K562 (cell line): ENCODE measurements around the gene SRF. TPM values are rescaled to one million over a fixed set of nuclear protein-coding genes. Genes with fewer than 3 reads are reported as not detected.

Experiments
- BRD4 ChIP-seq: fragments of 200-600 bp; sonication (generic); IDR thresholded peaks from 2 replicates; pipeline ENCODE4 v1.6.1; 2017; ENCODE audit warnings: inconsistent platforms
- CAMTA2 ChIP-seq: fragments of 250-450 bp; sonication (Bioruptor Pico); conservative IDR thresholded peaks from 2 replicates; pipeline ENCODE4 v1.5.1; 2022
- ERF ChIP-seq: fragments of 450-650 bp; formaldehyde crosslinking; IDR thresholded peaks from 2 replicates; pipeline ENCODE4 v1.4.0; 2020; ENCODE audit warnings: mild to moderate bottlenecking, mixed read lengths
- FOXK1 ChIP-seq: sonication (generic); formaldehyde crosslinking; IDR thresholded peaks from 2 replicates; pipeline ENCODE4 v1.8.0; 2022; ENCODE audit warnings: missing genetic modification reagents, mild to moderate bottlenecking, borderline replicate concordance
- HMGN3 ChIP-seq: IDR thresholded peaks from 2 replicates; pipeline ENCODE4 v1.6.1; 2011; ENCODE audit warnings: borderline replicate concordance, low read depth, mild to moderate bottlenecking, mixed read lengths, low read length; ENCODE audit not compliant: insufficient read length; ENCODE audit errors: extremely low read depth
- MAZ ChIP-seq, 2 experiments: fragments of 450-650 bp in 1 of 2; sonication (generic) in 1 of 2; formaldehyde crosslinking; IDR thresholded peaks in 1 of 2; conservative IDR thresholded peaks in 1 of 2; 2 replicates each; pipeline versions ENCODE4 v1.4.0 to v1.5.0; 2020; ENCODE audit warnings: mild to moderate bottlenecking in 1 of 2, missing genetic modification reagents in 1 of 2
- MXI1 ChIP-seq: IDR thresholded peaks from 2 replicates; pipeline ENCODE4 v1.6.1; 2011; ENCODE audit warnings: low read depth, mild to moderate bottlenecking, improper control_type of control experiment, low read length
- NR2C2 ChIP-seq, 2 experiments: fragments of 200-800 bp in 1 of 2; sonication (Bioruptor generic) in 1 of 2; sonication (generic) in 1 of 2; formaldehyde crosslinking in 1 of 2; IDR thresholded peaks; 2 replicates each; pipeline versions ENCODE4 v1.6.1 to v1.8.0; 2016 to 2022; ENCODE audit warnings: mild to moderate bottlenecking in 1 of 2, missing compliant biosample characterization in 1 of 2, missing genetic modification characterization in 1 of 2, missing genetic modification reagents in 1 of 2
- PCBP1 ChIP-seq: fragments of 200-400 bp; formaldehyde crosslinking; IDR thresholded peaks from 2 replicates; pipeline ENCODE4 v1.6.1; 2018; ENCODE audit warnings: mild to moderate bottlenecking, low read depth, low read length; ENCODE audit not compliant: poor library complexity, severe bottlenecking
- PHB2 ChIP-seq: fragments of 450-650 bp; IDR thresholded peaks from 2 replicates; pipeline ENCODE4 v1.6.1; 2017; ENCODE audit warnings: low read depth
- PHF8 ChIP-seq: fragments of 200-600 bp; sonication (generic); IDR thresholded peaks from 2 replicates; pipeline ENCODE4 v1.6.1; 2012; ENCODE audit warnings: mixed run types, mild to moderate bottlenecking, inconsistent platforms, low read length, moderate library complexity, borderline replicate concordance
- ZKSCAN3 ChIP-seq: fragments of 250-450 bp; sonication (Bioruptor Pico); IDR thresholded peaks from 2 replicates; pipeline ENCODE4 v1.4.0; 2020
- ZNF212 ChIP-seq: fragments of 450-650 bp; formaldehyde crosslinking; IDR thresholded peaks from 2 replicates; pipeline ENCODE4 v1.4.0; 2020; ENCODE audit warnings: mild to moderate bottlenecking
- ZNF224 ChIP-seq: sonication (generic); formaldehyde crosslinking; IDR thresholded peaks from 2 replicates; pipeline ENCODE4 v1.8.0; 2022; ENCODE audit warnings: mild to moderate bottlenecking, missing genetic modification reagents
- ZNF253 ChIP-seq: fragments of 250-450 bp; sonication (Bioruptor Pico); conservative IDR thresholded peaks from 2 replicates; pipeline ENCODE4 v1.6.1; 2021; ENCODE audit warnings: mild to moderate bottlenecking
- ZNF561 ChIP-seq: fragments of 450-650 bp; formaldehyde crosslinking; conservative IDR thresholded peaks from 2 replicates; pipeline ENCODE4 v1.4.0; 2020; ENCODE audit warnings: mild to moderate bottlenecking, moderate library complexity
- ZNF584 ChIP-seq: fragments of 200-800 bp; sonication (Bioruptor generic); IDR thresholded peaks from 2 replicates; pipeline ENCODE4 v1.6.1; 2016; ENCODE audit warnings: low read depth, mild to moderate bottlenecking, missing genetic modification characterization, missing compliant biosample characterization
- polyA plus RNA-seq, 8 experiments: library from polyadenylated mRNA; depleted of rRNA in 4 of 8; stranded (reverse) in 5 of 8; unstranded in 3 of 8; fragments of >200 nt; fragmentation: Nextera tagmentation in 2 of 8; fragmentation: Illumina TruSeq in 1 of 8; extraction: Ambion mirVana in 2 of 8; extraction: Trizol in 1 of 8; gene quantifications; 2 replicates each; pipeline versions ENCODE4 v1.2.1 to v1.2.3, GENCODE V29; 2011 to 2014; ENCODE audit warnings: inconsistent platforms in 1 of 8, missing spikeins in 1 of 8
- total RNA-seq, 7 experiments: library from RNA; depleted of rRNA in 6 of 7; stranded (reverse); fragments of >200 nt in 6 of 7; fragmentation: Illumina TruSeq in 2 of 7; extraction: Trizol in 2 of 7; gene quantifications; 2 replicates each; pipeline versions ENCODE4 v1.2.1 to v1.2.3, GENCODE V29; 2011 to 2021; ENCODE audit warnings: low replicate concordance in 1 of 7
- TF ChIP-seq, protein P1 (sequence below): fragments of 150-350 bp; IDR thresholded peaks from 2 replicates; pipeline ENCODE4 v1.6.1; 2014; ENCODE audit warnings: low read depth, mild to moderate bottlenecking, low read length, borderline replicate concordance
- TF ChIP-seq, protein P2 (sequence below): fragments of 450-650 bp; IDR thresholded peaks from 2 replicates; pipeline ENCODE4 v1.6.1; 2017; ENCODE audit warnings: antibody characterized with exemption
- TF ChIP-seq, protein P3 (sequence below): sonication (generic); formaldehyde crosslinking; IDR thresholded peaks from 2 replicates; pipeline ENCODE4 v1.8.1; 2023; ENCODE audit warnings: mild to moderate bottlenecking, missing genetic modification reagents

Gene SRF
- total and polyA plus RNA-seq, 9 of the 15 experiments (the other 6 are each of a cell fraction or from before 2014, with no cell fraction given) = 2.5 to 37.0 (median 24.6) TPM

DNA sequence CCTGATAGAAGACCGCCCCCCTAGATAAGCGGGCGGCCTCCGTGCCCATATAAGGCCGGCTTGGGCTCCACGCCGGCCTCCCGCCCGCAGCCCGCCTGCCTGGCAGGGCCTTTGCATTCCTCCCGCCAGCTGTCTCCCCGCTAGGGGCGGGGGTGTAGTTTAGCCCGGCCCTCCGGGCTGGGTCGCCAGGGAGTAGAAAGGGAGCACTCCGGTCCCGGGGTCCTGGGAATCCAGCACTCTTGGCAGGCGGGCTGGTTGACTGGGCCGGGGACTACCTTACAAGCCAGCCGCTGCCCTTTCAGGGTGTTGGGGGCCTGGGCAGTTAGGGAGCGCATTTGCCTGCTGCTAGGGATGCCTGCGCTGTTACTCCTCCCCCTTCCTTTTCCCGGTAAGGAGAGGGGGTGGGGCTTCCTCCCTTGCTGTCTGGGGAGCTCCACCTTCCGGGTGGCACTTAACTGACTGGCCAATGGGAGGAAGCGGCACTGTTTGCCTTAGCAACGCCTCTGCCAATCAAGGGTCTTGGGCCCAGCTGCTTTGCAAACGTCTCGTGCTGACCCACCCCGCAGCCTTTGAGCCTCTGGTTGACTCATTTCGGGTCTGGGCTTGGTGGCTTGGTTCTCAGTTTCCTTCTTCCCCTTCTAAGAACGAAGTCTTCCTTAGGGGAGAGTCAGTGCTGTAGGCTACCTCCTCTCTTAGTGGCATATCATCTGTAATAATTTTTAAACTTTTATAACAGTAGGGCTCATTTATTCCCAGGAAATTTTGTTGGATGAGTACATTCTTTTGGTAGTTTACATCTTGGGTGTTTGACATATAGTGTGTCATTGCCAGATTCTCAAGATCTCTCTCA lies 3.4 kb downstream of the SRF start (continued):
- TF ChIP-seq, protein P1, sequence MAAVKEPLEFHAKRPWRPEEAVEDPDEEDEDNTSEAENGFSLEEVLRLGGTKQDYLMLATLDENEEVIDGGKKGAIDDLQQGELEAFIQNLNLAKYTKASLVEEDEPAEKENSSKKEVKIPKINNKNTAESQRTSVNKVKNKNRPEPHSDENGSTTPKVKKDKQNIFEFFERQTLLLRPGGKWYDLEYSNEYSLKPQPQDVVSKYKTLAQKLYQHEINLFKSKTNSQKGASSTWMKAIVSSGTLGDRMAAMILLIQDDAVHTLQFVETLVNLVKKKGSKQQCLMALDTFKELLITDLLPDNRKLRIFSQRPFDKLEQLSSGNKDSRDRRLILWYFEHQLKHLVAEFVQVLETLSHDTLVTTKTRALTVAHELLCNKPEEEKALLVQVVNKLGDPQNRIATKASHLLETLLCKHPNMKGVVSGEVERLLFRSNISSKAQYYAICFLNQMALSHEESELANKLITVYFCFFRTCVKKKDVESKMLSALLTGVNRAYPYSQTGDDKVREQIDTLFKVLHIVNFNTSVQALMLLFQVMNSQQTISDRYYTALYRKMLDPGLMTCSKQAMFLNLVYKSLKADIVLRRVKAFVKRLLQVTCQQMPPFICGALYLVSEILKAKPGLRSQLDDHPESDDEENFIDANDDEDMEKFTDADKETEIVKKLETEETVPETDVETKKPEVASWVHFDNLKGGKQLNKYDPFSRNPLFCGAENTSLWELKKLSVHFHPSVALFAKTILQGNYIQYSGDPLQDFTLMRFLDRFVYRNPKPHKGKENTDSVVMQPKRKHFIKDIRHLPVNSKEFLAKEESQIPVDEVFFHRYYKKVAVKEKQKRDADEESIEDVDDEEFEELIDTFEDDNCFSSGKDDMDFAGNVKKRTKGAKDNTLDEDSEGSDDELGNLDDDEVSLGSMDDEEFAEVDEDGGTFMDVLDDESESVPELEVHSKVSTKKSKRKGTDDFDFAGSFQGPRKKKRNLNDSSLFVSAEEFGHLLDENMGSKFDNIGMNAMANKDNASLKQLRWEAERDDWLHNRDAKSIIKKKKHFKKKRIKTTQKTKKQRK = no peak
- TF ChIP-seq PHB2 (no peak), PCBP1 (no peak), ZKSCAN3 (CRISPR knock-in tag) (no peak), MXI1 (peak; percentile 97), ERF (CRISPR knock-in tag) (peak; percentile 88; the same call in 1 of the 2 replicates), NR2C2 (CRISPR knock-in tag; IDR thresholded peaks at IDR 0.05) (no peak), NR2C2 (tag; IDR thresholded peaks at IDR 0.05) (no peak), ZNF224 (CRISPR knock-in tag) (no peak), MAZ (CRISPR knock-in tag; conservative IDR thresholded peaks at IDR 0.05 in 1 of 2, IDR thresholded peaks at IDR 0.05 in 1 of 2) (peak in 1 of 2 experiments; percentile 80; a peak in 3 of 4 replicates), CAMTA2 (CRISPR knock-in tag) (no peak), ZNF561 (CRISPR knock-in tag) (no peak), ZNF212 (CRISPR knock-in tag) (no peak), BRD4 (no peak), PHF8 (no peak), ZNF584 (CRISPR knock-in tag) (no peak), FOXK1 (0 out of 2 replicates have a peak, but pooled peaks have one; percentile 23), ZNF253 (CRISPR knock-in tag) (no peak), HMGN3 (peak; percentile 85)
- TF ChIP-seq, protein P2, sequence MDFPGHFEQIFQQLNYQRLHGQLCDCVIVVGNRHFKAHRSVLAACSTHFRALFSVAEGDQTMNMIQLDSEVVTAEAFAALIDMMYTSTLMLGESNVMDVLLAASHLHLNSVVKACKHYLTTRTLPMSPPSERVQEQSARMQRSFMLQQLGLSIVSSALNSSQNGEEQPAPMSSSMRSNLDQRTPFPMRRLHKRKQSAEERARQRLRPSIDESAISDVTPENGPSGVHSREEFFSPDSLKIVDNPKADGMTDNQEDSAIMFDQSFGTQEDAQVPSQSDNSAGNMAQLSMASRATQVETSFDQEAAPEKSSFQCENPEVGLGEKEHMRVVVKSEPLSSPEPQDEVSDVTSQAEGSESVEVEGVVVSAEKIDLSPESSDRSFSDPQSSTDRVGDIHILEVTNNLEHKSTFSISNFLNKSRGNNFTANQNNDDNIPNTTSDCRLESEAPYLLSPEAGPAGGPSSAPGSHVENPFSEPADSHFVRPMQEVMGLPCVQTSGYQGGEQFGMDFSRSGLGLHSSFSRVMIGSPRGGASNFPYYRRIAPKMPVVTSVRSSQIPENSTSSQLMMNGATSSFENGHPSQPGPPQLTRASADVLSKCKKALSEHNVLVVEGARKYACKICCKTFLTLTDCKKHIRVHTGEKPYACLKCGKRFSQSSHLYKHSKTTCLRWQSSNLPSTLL = no peak
- TF ChIP-seq, protein P3, sequence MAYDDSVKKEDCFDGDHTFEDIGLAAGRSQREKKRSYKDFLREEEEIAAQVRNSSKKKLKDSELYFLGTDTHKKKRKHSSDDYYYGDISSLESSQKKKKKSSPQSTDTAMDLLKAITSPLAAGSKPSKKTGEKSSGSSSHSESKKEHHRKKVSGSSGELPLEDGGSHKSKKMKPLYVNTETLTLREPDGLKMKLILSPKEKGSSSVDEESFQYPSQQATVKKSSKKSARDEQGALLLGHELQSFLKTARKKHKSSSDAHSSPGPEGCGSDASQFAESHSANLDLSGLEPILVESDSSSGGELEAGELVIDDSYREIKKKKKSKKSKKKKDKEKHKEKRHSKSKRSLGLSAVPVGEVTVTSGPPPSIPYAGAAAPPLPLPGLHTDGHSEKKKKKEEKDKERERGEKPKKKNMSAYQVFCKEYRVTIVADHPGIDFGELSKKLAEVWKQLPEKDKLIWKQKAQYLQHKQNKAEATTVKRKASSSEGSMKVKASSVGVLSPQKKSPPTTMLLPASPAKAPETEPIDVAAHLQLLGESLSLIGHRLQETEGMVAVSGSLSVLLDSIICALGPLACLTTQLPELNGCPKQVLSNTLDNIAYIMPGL (CRISPR knock-in tag) = 0 out of 2 replicates have a peak, but pooled peaks have one; percentile 6
